ENCODE data around the gene TMEM234. TPM values are rescaled to one million over a fixed set of nuclear protein-coding genes. Genes with fewer than 3 reads are reported as not detected.

TMEM234 gene
- total and polyA plus RNA-seq, 2 of the 4 experiments (the other 2 are of a cell fraction), result 10.8 to 22.7 TPM

- H3K9ac ChIP-seq (ENCODE audit: low read depth, low read length), result peak overlapping the region; percentile 97
- H3K9me3 ChIP-seq (ENCODE audit: control insufficient read depth, insufficient read depth, low read length), result no peaks in the 10 kb centered on the region
- H3K79me1 ChIP-seq (ENCODE audit: low read depth in 1 of 2, low read length in 2 of 2), result peaks cover 13 to 55% of the 10 kb centered on the region in 2 experiments
- ATAC-seq (ENCODE audit: low read depth), result no peak
- no peak for DNase-seq
- H3K36me3 ChIP-seq (ENCODE audit: control insufficient read depth, insufficient read depth, low read length), result peaks cover 31% of the 10 kb centered on the region
- peak overlapping the region; percentile 85 for H3K27ac ChIP-seq (ENCODE audit: insufficient read depth, low read length)
- peak overlapping the region; percentile 56 for H4K91ac ChIP-seq (ENCODE audit: insufficient read depth, low read depth, low read length)
- TF ChIP-seq BHLHE40 (IDR thresholded peaks at IDR 0.05; ENCODE audit: low read depth, low read length), result no peak
- TF ChIP-seq, protein P1, sequence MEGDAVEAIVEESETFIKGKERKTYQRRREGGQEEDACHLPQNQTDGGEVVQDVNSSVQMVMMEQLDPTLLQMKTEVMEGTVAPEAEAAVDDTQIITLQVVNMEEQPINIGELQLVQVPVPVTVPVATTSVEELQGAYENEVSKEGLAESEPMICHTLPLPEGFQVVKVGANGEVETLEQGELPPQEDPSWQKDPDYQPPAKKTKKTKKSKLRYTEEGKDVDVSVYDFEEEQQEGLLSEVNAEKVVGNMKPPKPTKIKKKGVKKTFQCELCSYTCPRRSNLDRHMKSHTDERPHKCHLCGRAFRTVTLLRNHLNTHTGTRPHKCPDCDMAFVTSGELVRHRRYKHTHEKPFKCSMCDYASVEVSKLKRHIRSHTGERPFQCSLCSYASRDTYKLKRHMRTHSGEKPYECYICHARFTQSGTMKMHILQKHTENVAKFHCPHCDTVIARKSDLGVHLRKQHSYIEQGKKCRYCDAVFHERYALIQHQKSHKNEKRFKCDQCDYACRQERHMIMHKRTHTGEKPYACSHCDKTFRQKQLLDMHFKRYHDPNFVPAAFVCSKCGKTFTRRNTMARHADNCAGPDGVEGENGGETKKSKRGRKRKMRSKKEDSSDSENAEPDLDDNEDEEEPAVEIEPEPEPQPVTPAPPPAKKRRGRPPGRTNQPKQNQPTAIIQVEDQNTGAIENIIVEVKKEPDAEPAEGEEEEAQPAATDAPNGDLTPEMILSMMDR (conservative IDR thresholded peaks at IDR 0.05; ENCODE audit: low read depth, low read length), result no peak
- no peak for TF ChIP-seq MAFK (IDR thresholded peaks at IDR 0.05; ENCODE audit: low read depth, low read length)
- no peak for TF ChIP-seq POLR2A (IDR thresholded peaks at IDR 0.05; ENCODE audit: low read depth, low read length)
- TF ChIP-seq SMC3 (IDR thresholded peaks at IDR 0.05; ENCODE audit: low read depth, low read length), result no peak
- TF ChIP-seq RCOR1 (IDR thresholded peaks at IDR 0.05; ENCODE audit: insufficient replicate concordance, low read length), result no peak
- TF ChIP-seq NFE2L2 (IDR thresholded peaks at IDR 0.05; ENCODE audit: low read depth, low read length), result no peak
- TF ChIP-seq MAZ (IDR thresholded peaks at IDR 0.05; ENCODE audit: borderline replicate concordance, low read depth, low read length), result no peak
- no peak for TF ChIP-seq CHD1 (IDR thresholded peaks at IDR 0.05; ENCODE audit: low read depth, low read length)
- TF ChIP-seq RFX5 (IDR thresholded peaks at IDR 0.05; ENCODE audit: low read depth, low read length), result no peak
- TF ChIP-seq FOS (IDR thresholded peaks at IDR 0.05; ENCODE audit: low read depth, low read length), result no peak
- TF ChIP-seq, protein P2, sequence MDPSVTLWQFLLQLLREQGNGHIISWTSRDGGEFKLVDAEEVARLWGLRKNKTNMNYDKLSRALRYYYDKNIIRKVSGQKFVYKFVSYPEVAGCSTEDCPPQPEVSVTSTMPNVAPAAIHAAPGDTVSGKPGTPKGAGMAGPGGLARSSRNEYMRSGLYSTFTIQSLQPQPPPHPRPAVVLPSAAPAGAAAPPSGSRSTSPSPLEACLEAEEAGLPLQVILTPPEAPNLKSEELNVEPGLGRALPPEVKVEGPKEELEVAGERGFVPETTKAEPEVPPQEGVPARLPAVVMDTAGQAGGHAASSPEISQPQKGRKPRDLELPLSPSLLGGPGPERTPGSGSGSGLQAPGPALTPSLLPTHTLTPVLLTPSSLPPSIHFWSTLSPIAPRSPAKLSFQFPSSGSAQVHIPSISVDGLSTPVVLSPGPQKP (IDR thresholded peaks at IDR 0.05; ENCODE audit: borderline replicate concordance, low read depth, low read length), result no peak
- no peak for TF ChIP-seq USF2 (IDR thresholded peaks at IDR 0.05; ENCODE audit: low read depth, low read length)
- no peak for TF ChIP-seq RAD21 (IDR thresholded peaks at IDR 0.05; ENCODE audit: low read length)
- TF ChIP-seq MXI1 (IDR thresholded peaks at IDR 0.05; ENCODE audit: borderline replicate concordance, low read depth, low read length), result no peak
- TF ChIP-seq CEBPB (IDR thresholded peaks at IDR 0.05; ENCODE audit: low read depth, low read length), result no peak
- peak overlapping the region; percentile 12 for H3K4ac ChIP-seq (ENCODE audit: low read depth, low read length)
- peak overlapping the region; percentile 47 for H2AK5ac ChIP-seq (ENCODE audit: low read depth, low read length)
- peak overlapping the region; percentile 97 for H3K56ac ChIP-seq (ENCODE audit: extremely low read depth, insufficient read depth, low read length)
- H3K23ac ChIP-seq (ENCODE audit: low read depth, low read length), result peak overlapping the region; percentile 7; the same call in 1 of the 2 replicates
- peaks cover 22% of the 10 kb centered on the region for H3K4me1 ChIP-seq (ENCODE audit: control insufficient read depth, insufficient read depth, low read length)
- H3K4me2 ChIP-seq (ENCODE audit: low read depth, low read length), result peak overlapping the region; percentile 90
- in situ Hi-C loops (cut with MboI; ENCODE audit: low sequenced_read_pairs), result no loop called here
- peaks cover 13% of the 10 kb centered on the region for H3K9me1 ChIP-seq (ENCODE audit: insufficient read depth, low read length)
- H2BK5ac ChIP-seq (ENCODE audit: low read depth, low read length, poor library complexity, severe bottlenecking), result peak overlapping the region; percentile 90
- H2AFZ ChIP-seq (replicated peaks; ENCODE audit: low read length, poor library complexity), result no peak overlapping the region
- no peak overlapping the region for H2BK20ac ChIP-seq (ENCODE audit: low read depth, low read length)
- H4K8ac ChIP-seq (ENCODE audit: low read depth in 2 of 2, low read length in 2 of 2), result peak overlapping the region in 1 of 2 experiments; percentile 18; a peak in 1 of 4 replicates
- BruUV-seq (replicated peaks), result no TSS peak
- ChIA-PET CTCF (no interaction called here), POLR2A (ENCODE audit: unreplicated experiment) (interaction anchor here (0.5 kb wide), 1 partner anchor 15 kb away, joined by 30 read pairs; no protein-coding TSS in a partner anchor)
- H4K20me1 ChIP-seq (ENCODE audit: insufficient read depth, low read length), result peaks cover 23% of the 10 kb centered on the region
- dilution Hi-C loops (cut with HindIII; ENCODE audit: low sequenced_read_pairs, unreplicated experiment), result no loop called here
- intact Hi-C loops (cut with micrococcal nuclease), result loop anchor here (2.0 kb wide), 2 partner anchors 72 to 108 kb away; partner anchors contain the start of genes KPNA6 and TMEM39B
- peak overlapping the region; percentile 36; the same call in 1 of the 2 replicates for H3K18ac ChIP-seq (ENCODE audit: low read depth, low read length)
- peak overlapping the region; percentile 49 for H3K4me3 ChIP-seq (ENCODE audit: insufficient read depth, low read depth, low read length)
- WGBS, 2 experiments (ENCODE audit: extremely low coverage in 2 of 2, insufficient read length in 1 of 2), result 74% methylated on average over 7 of the region's 9 CpGs; no CpG with 5 or more reads in 1 of the 2 experiments
- H4K5ac ChIP-seq (ENCODE audit: low read depth, low read length), result peak overlapping the region; percentile 12; the same call in 1 of the 2 replicates
- no peak overlapping the region for H2BK120ac ChIP-seq (ENCODE audit: low read depth, low read length)
- peak overlapping the region; percentile 63; the same call in 1 of the 2 replicates for H3K14ac ChIP-seq (replicated peaks; ENCODE audit: low read depth, low read length)
- H2AK9ac ChIP-seq (replicated peaks; ENCODE audit: low read depth, low read length, poor library complexity), result peak overlapping the region; percentile 74
- no peaks in the 10 kb centered on the region for H3K27me3 ChIP-seq (ENCODE audit: control insufficient read depth, insufficient read depth, low read length)
- no peak overlapping the region for H2BK15ac ChIP-seq (ENCODE audit: low read depth, low read length)
Measured at GRCh38 chr1:32181065-32181464, 41.1 kb downstream of the TMEM234 start.
